Measurements from ENCODE around the gene DMWD.

DNA sequence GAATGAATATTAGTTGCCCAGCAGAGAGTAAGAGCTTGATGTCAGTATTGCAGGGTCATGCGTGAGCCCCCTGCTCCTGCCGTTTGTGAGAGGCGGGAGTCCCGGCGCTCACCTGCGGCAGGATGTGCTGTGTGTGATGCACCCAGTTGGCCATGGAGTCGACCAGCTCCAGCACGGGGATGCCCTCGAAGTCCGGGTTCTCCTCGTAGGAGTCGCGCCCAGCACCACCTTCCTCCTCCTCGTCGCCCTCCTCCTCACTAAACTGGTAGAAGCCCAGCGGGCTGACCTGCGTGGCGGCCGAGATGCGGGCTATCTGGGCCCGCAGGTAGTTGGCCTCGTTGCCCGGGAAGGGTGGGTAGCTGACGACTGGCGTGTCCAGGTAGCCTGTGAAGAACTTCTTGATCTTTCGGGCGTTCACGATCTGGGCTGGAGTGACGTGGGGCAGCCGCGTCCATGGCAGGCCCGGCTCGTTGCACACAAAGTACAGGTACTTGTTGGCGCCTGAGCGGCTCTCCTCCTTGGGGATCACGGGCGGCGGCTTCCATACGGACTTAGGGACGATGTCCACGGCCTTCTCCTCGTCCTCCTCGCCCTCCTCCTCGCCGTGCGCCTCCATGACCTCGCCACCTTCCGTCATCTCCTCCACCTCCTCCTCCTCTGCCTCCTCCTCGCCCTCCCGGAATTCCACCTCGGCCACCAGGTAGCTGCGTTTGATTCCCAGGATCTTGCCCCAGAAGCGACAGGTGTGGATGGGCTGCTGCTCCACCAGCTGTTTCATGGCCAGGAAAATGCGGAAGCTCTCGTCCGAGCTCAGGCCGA is 11.7 kb upstream of the DMWD start:
- TF ChIP-seq, protein P1, sequence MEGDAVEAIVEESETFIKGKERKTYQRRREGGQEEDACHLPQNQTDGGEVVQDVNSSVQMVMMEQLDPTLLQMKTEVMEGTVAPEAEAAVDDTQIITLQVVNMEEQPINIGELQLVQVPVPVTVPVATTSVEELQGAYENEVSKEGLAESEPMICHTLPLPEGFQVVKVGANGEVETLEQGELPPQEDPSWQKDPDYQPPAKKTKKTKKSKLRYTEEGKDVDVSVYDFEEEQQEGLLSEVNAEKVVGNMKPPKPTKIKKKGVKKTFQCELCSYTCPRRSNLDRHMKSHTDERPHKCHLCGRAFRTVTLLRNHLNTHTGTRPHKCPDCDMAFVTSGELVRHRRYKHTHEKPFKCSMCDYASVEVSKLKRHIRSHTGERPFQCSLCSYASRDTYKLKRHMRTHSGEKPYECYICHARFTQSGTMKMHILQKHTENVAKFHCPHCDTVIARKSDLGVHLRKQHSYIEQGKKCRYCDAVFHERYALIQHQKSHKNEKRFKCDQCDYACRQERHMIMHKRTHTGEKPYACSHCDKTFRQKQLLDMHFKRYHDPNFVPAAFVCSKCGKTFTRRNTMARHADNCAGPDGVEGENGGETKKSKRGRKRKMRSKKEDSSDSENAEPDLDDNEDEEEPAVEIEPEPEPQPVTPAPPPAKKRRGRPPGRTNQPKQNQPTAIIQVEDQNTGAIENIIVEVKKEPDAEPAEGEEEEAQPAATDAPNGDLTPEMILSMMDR (conservative IDR thresholded peaks at IDR 0.05; ENCODE audit: low read depth, low read length) = no peak
- TF ChIP-seq EZH2phosphoT487 (IDR thresholded peaks at IDR 0.05; ENCODE audit: borderline replicate concordance, low read length) (no peak), EZH2 (IDR thresholded peaks at IDR 0.05; ENCODE audit: low read length, unreplicated experiment) (no peak)
